Kidney epithelial cell (primary cell): Measurements from ENCODE around the gene DLG1. TPM values are rescaled to one million over a fixed set of nuclear protein-coding genes. Genes with fewer than 3 reads are reported as not detected.
"Not testable (repeated sequence)": the region's sequence is repeated elsewhere in the genome, so short reads cannot be mapped to it uniquely, and the experiment has no call there.

Experiments
- DNase-seq: peaks from one replicate; pipeline ENCODE4 v3.0.0-alpha.2; 2010; ENCODE audit warnings: low read depth
- H3K27me3 ChIP-seq: 2 replicates; pipeline ENCODE4 v1.6.0; 2011; ENCODE audit warnings: low read length; ENCODE audit not compliant: control insufficient read depth, insufficient read depth
- H3K36me3 ChIP-seq: 2 replicates; pipeline ENCODE4 v1.5.1; 2011; ENCODE audit warnings: low read length; ENCODE audit not compliant: control insufficient read depth, insufficient read depth
- H3K4me3 ChIP-seq: 2 replicates; pipeline ENCODE4 v1.5.1; 2011; ENCODE audit warnings: low read depth, mild to moderate bottlenecking, control low read depth, low read length
- CTCF ChIP-seq: IDR thresholded peaks from 2 replicates; pipeline ENCODE4 v1.5.1; 2011; ENCODE audit warnings: mild to moderate bottlenecking, moderate library complexity, low read length, control low read depth, inconsistent platforms; ENCODE audit not compliant: insufficient read depth, poor library complexity, severe bottlenecking
- total RNA-seq: library from RNA; depleted of rRNA; stranded (reverse); fragments of >200 nt; gene quantifications from 2 replicates; pipeline ENCODE4 v1.2.3, GENCODE V29; 2015

The DLG1 gene
- total RNA-seq, 1 donor from 2014 or later: 127 TPM

- Histone ChIP-seq H3K27me3 (no peaks in the 10 kb centered on the region), H3K4me3 (no peak overlapping the region), H3K36me3 (no peaks in the 10 kb centered on the region)
- no peak for TF ChIP-seq CTCF
- DNase-seq: no peak
Observed at GRCh38 chr3:197197334-197197733, 101.1 kb downstream of the DLG1 start.

GRCh38 chr3:197196192-197196591 lies 102.2 kb downstream of the DLG1 start:
- Histone ChIP-seq H3K4me3 (no peak overlapping the region), H3K27me3 (no peaks in the 10 kb centered on the region), H3K36me3 (no peaks in the 10 kb centered on the region)
- DNase-seq: no peak
- TF ChIP-seq CTCF: no peak

- Histone ChIP-seq H3K27me3 (no peaks in the 10 kb centered on the region), H3K36me3 (no peaks in the 10 kb centered on the region), H3K4me3 (no peak overlapping the region)
- DNase-seq: no peak
- no peak for TF ChIP-seq CTCF
Observed at GRCh38 chr3:197195326-197195725, 103.1 kb downstream of the DLG1 start.

- not testable (repeated sequence) for DNase-seq, H3K27me3 ChIP-seq, H3K36me3 ChIP-seq, H3K4me3 ChIP-seq
Observed at GRCh38 chr3:197193759-197194158, 104.7 kb downstream of the DLG1 start.

GRCh38 chr3:197191897-197192296 lies 106.5 kb downstream of the DLG1 start:
- DNase-seq: no peak
- Histone ChIP-seq H3K4me3 (no peak overlapping the region), H3K27me3 (no peaks in the 10 kb centered on the region), H3K36me3 (no peaks in the 10 kb centered on the region)
- no peak for TF ChIP-seq CTCF

- no peak for TF ChIP-seq CTCF
- no peak overlapping the region for H3K4me3 ChIP-seq
- no peaks in the 10 kb centered on the region for H3K36me3 ChIP-seq
- H3K27me3 ChIP-seq: no peaks in the 10 kb centered on the region
- no peak for DNase-seq
Observed at GRCh38 chr3:197189623-197190022, 108.8 kb downstream of the DLG1 start.
